SK-N-MC (cell line): Measurements from ENCODE around the gene STAM.

Source experiments
- EZH2 ChIP-seq: fragments of 200-600 bp; sonication (generic); IDR thresholded peaks from one replicate; pipeline ENCODE4 v1.6.1; 2017; ENCODE audit warnings: antibody characterized with exemption
- FOXP2 ChIP-seq: optimal IDR thresholded peaks from 2 replicates; pipeline ENCODE3; 2011; ENCODE audit warnings: mild to moderate bottlenecking, moderate library complexity; ENCODE audit not compliant: insufficient read depth; ENCODE audit errors: extremely low read length, control extremely low read depth
- POLR2AphosphoS5 ChIP-seq: IDR thresholded peaks from 2 replicates; pipeline ENCODE4 v1.6.1; 2012; ENCODE audit warnings: mild to moderate bottlenecking, low read depth, low read length, borderline replicate concordance

DNA sequence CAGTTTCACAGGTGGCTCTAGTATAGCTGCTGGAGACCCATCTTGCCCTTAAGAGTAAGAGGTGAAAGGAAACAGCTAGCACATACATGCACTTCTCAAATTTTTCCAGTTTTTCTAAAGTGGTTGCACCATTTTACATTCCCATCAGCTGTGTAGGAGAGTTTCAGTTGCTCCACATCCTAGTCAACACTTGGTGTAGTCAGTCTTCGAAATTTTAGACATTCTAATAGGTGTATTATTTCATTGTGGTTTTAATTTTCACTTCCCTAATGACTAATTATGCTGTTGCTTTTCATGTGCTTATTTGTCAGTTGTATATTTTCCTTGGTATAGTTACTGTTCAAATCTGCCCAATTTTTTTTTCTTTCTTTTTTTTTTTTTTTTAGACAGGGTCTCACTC is 17.3 kb upstream of the STAM start:
- TF ChIP-seq POLR2AphosphoS5 = no peak
- TF ChIP-seq EZH2 = no peak
- no peak for TF ChIP-seq FOXP2
